Stomach (tissue), 4 donors: ENCODE data around the gene VPS39.

Experiments used
- EP300 ChIP-seq: sonication (generic); formaldehyde crosslinking; IDR thresholded peaks from one replicate; pipeline ENCODE4 v1.6.1; 2017; ENCODE audit warnings: antibody characterized with exemption
- POLR2A ChIP-seq, 4 donors: fragments of 450-650 bp; IDR thresholded peaks; one replicate each; pipeline ENCODE4 v1.6.1; 2016; ENCODE audit warnings: antibody characterized with exemption in 4 of 4, control low read depth in 2 of 4, mild to moderate bottlenecking in 1 of 4, moderate library complexity in 1 of 4

GRCh38 chr15:42206406-42206805, 1.7 kb downstream of the VPS39 start:
- no peak for TF ChIP-seq POLR2A (IDR thresholded peaks at IDR 0.05)
- TF ChIP-seq EP300 = no peak
